Right atrium auricular region (tissue), 2 donors: ENCODE measurements around the gene OR4L1. TPM values are rescaled to one million over a fixed set of nuclear protein-coding genes. Genes with fewer than 3 reads are reported as not detected.
"Not testable (repeated sequence)": the region's sequence is repeated elsewhere in the genome, so short reads cannot be mapped to it uniquely, and the experiment has no call there.

Source experiments
- DNase-seq: peaks from one replicate; pipeline ENCODE4 v3.0.0-alpha.2; 2019; ENCODE audit warnings: low spot score
- H3K27ac ChIP-seq, 2 donors: fragments of 200-600 bp; sonication (generic); 1 replicate in 1 of 2; 2 replicates in 1 of 2; pipeline ENCODE4 v1.5.1; 2016 to 2019
- H3K27me3 ChIP-seq, 2 donors: fragments of 200-600 bp; sonication (generic); one replicate each; pipeline versions ENCODE4 v1.5.1 to v1.6.0; 2017 to 2019
- H3K36me3 ChIP-seq: fragments of 200-600 bp; sonication (generic); one replicate; pipeline ENCODE4 v1.5.1; 2016
- H3K4me1 ChIP-seq, 2 donors: fragments of 200-600 bp; sonication (generic); one replicate each; pipeline versions ENCODE4 v1.5.1 to v1.6.0; 2017 to 2019
- H3K4me3 ChIP-seq, 2 donors: fragments of 200-600 bp; sonication (generic); 1 replicate in 1 of 2; 2 replicates in 1 of 2; pipeline ENCODE4 v1.5.1; 2017 to 2019; ENCODE audit warnings: mild to moderate bottlenecking in 1 of 2, moderate library complexity in 1 of 2
- H3K9me3 ChIP-seq, 2 donors: fragments of 200-600 bp; sonication (generic); one replicate each; pipeline ENCODE4 v1.5.1; 2019
- total RNA-seq, 2 donors: library from RNA; depleted of rRNA; stranded (reverse); fragments of >200 nt; gene quantifications; one replicate each; pipeline ENCODE4 v1.1.0, GENCODE V29; 2016
- TF ChIP-seq, protein P1 (sequence below), 2 donors: fragments of 200-600 bp; sonication (generic); IDR thresholded peaks; one replicate each; pipeline ENCODE4 v1.5.1; 2019; ENCODE audit warnings: antibody characterized with exemption in 2 of 2

Gene OR4L1
- total RNA-seq, 2 donors from 2014 or later = not detected

DNA sequence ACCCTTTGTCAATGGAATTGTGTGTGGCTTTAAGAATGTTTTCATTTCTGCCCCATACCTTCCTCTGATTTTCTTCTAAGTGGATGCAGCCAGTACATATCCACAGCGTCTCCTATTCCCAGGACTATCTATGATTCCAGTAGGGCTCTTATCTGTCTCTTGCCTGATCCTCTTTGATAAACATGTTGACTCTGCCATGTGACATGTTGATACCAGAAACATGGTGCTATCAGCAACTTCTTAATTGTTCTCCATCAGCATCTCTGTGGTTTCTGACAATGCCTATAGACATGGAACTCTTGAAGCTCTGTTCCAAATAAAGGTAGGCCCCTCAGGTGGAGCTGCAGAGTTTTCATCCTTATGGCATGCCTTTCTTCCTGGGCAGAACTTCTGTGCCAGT, 11.6 kb upstream of the OR4L1 start:
- Histone ChIP-seq H3K27me3 (no peaks in the 10 kb centered on the region), H3K4me3 (no peak overlapping the region), H3K4me1 (no peaks in the 10 kb centered on the region), H3K36me3 (no peaks in the 10 kb centered on the region), H3K27ac (no peak overlapping the region), H3K9me3 (no peaks in the 10 kb centered on the region)
- TF ChIP-seq, protein P1, sequence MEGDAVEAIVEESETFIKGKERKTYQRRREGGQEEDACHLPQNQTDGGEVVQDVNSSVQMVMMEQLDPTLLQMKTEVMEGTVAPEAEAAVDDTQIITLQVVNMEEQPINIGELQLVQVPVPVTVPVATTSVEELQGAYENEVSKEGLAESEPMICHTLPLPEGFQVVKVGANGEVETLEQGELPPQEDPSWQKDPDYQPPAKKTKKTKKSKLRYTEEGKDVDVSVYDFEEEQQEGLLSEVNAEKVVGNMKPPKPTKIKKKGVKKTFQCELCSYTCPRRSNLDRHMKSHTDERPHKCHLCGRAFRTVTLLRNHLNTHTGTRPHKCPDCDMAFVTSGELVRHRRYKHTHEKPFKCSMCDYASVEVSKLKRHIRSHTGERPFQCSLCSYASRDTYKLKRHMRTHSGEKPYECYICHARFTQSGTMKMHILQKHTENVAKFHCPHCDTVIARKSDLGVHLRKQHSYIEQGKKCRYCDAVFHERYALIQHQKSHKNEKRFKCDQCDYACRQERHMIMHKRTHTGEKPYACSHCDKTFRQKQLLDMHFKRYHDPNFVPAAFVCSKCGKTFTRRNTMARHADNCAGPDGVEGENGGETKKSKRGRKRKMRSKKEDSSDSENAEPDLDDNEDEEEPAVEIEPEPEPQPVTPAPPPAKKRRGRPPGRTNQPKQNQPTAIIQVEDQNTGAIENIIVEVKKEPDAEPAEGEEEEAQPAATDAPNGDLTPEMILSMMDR (IDR thresholded peaks at IDR 0.05) = no peak
- no peak for DNase-seq

DNA sequence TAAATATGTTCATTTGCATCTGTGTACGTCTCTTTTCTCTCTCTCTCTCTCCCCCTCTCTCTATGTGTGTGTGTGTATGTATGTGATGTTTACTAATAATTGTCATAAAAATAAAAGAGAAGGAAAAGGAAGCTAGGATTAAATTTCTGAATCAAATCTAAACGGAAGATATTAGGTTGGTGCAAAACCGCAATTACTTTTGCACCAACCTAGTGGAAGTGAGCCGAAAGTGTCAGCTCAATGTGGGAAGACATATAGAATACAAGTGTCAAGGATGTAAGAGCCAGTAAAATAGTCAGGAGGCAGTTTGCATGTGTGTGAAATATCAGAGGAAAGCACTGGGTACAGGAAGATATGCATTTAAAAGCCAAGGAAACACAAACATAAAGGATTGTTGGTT, 32.2 kb downstream of the OR4L1 start:
- no peak for DNase-seq
- no peaks in the 10 kb centered on the region for H3K4me1 ChIP-seq
- no peaks in the 10 kb centered on the region for H3K27me3 ChIP-seq
- H3K36me3 ChIP-seq = no peaks in the 10 kb centered on the region
- TF ChIP-seq, protein P1 (IDR thresholded peaks at IDR 0.05) = no peak
- no peaks in the 10 kb centered on the region for H3K9me3 ChIP-seq
- no peak overlapping the region for H3K27ac ChIP-seq
- no peak overlapping the region for H3K4me3 ChIP-seq

DNA sequence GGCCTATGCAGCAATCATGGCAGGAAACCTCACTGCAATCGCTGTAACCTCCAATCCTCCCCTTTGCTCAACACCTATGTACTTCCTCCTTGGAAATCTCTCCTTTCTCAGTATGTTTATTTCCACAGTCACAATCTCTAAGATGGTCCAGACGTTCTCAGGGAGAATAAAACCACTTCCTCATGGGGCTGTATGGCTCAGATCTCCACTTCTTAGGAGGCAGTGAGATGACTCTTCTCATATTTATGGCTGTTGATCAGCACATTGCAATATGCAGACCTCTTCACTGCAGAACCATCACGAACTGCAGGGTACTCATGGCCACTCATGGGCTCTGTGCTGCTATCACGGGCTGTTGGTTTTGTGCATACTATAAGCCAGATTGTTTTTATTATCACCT, 33.6 kb downstream of the OR4L1 start:
- H3K4me1 ChIP-seq = no peaks in the 10 kb centered on the region
- H3K27me3 ChIP-seq = no peaks in the 10 kb centered on the region
- no peaks in the 10 kb centered on the region for H3K9me3 ChIP-seq
- TF ChIP-seq, protein P1 (IDR thresholded peaks at IDR 0.05) = no peak
- DNase-seq = no peak
- no peak overlapping the region for H3K27ac ChIP-seq
- no peaks in the 10 kb centered on the region for H3K36me3 ChIP-seq
- no peak overlapping the region for H3K4me3 ChIP-seq

DNA sequence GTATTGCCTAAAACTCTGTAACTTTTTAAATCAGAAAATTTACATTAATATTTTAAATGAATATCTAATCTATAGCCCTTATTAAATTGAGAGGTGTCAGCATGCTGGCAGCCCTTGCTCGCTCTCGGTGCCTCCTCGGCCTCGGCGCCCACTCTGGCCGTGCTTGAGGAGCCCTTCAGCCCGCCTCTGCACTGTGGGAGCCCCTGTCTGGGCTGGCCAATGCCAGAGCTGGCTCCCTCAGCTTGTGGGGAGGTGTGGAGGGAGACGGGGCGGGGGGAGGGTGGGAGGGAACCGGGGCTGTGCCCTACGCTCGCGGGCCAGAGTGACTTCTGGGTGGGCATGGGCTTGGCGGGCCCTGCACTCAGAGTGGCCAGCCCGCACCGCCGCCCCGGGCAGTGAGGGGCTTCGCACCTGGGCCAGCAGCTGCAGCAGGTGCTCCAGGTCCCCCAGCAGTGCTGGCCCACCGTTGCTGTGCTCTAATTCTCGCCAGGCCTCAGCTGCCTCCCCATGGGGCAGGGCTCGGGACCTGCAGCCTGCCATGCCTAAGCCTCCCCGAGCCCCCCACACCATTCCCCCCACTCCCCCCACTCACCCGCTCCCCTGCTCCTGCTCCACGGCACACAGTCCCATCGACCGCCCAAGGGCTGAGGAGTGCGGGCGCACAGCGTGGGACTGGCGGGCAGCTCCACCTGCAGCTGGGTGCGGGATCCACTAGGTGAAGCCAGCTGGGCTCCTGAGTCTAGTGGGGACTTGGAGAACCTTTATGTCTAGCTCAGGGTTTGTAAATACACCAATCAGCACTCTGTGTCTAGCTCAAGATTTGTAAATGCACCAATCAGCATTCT, 39.3 kb downstream of the OR4L1 start:
- H3K27ac ChIP-seq, DNase-seq, H3K36me3 ChIP-seq, H3K4me1 ChIP-seq, H3K27me3 ChIP-seq, H3K9me3 ChIP-seq, H3K4me3 ChIP-seq: not testable (repeated sequence)

DNA sequence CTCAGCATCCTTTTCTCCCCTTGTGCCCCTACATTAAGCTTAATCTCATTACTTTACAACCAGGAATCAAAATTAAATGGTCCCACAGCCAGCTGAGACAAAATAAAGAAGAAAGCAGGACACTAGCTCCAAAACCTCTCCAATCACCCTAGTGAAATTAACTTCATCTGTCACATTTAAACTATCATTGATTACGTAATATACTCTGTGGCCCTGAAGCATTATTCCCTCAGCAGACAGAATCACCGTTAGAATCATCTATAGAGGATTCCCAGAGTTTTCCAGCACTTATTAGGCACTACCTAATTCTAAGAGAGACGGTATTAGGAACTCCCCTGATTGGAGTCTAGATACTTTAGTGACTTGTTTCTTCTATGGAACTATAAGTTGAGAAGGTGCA, 50.6 kb downstream of the OR4L1 start, which contains the start of gene OR4K17:
Gene OR4K17 (plus strand): TSS at position 302 of the 400 bp plus-strand sequence. CDS start 6,761 bp downstream, outside the sequence.
- H3K36me3 ChIP-seq = no peaks in the 10 kb centered on the region
- DNase-seq = no peak
- H3K4me1 ChIP-seq = no peaks in the 10 kb centered on the region
- TF ChIP-seq, protein P1 (IDR thresholded peaks at IDR 0.05) = no peak
- no peak within 1 kb of the TSS for H3K4me3 ChIP-seq
- H3K27me3 ChIP-seq = no peaks in the 10 kb centered on the region
- no peaks in the 10 kb centered on the region for H3K9me3 ChIP-seq
- no peak within 1 kb of the TSS for H3K27ac ChIP-seq

Other genes with a start within 250 kb of the OR4L1 start
- gene OR4K2, start 184.9 kb upstream of the OR4L1 start, total RNA-seq = not detected
- not detected for gene OR4K5, start 139.4 kb upstream of the OR4L1 start, total RNA-seq
- gene OR4K1, start 129.1 kb upstream of the OR4L1 start, total RNA-seq = not detected
- not detected for gene OR4K15, start 84.5 kb upstream of the OR4L1 start, total RNA-seq
- gene OR4Q2, start 57.9 kb upstream of the OR4L1 start, total RNA-seq = not detected
- not detected for gene OR4K14, start 40.7 kb upstream of the OR4L1 start, total RNA-seq
- not detected for gene OR4K13, start 24.0 kb upstream of the OR4L1 start, total RNA-seq
- not detected for gene OR4K17, start 50.7 kb downstream of the OR4L1 start, total RNA-seq
- not detected for gene OR4N5, start 78.8 kb downstream of the OR4L1 start, total RNA-seq
- gene OR11G2, start 130.9 kb downstream of the OR4L1 start, total RNA-seq = not detected
- not detected for gene OR11H6, start 163.7 kb downstream of the OR4L1 start, total RNA-seq
- not detected for gene OR11H7, start 168.9 kb downstream of the OR4L1 start, total RNA-seq
- not detected for gene OR11H4, start 179.2 kb downstream of the OR4L1 start, total RNA-seq
- 1 to 10 TPM; 4.3 to 7.7 TPM for gene TTC5, start 245.9 kb downstream of the OR4L1 start, total RNA-seq